Mucosa of gallbladder (tissue), 1 donor: ENCODE measurements around the gene FBXL17. TPM values are rescaled to one million over a fixed set of nuclear protein-coding genes. Genes with fewer than 3 reads are reported as not detected.

Source experiments
- DNase-seq: peaks from one replicate; pipeline ENCODE4 v3.0.0-alpha.2; 2020; ENCODE audit warnings: low spot score
- total RNA-seq: library from RNA; stranded (reverse); gene quantifications from one replicate; pipeline ENCODE4 v1.2.1, GENCODE V29; 2021
- donor health status: DM: no; HTN: no; CAD: no.

The FBXL17 gene
- total RNA-seq, 1 donor from 2014 or later = 22.7 TPM

DNA sequence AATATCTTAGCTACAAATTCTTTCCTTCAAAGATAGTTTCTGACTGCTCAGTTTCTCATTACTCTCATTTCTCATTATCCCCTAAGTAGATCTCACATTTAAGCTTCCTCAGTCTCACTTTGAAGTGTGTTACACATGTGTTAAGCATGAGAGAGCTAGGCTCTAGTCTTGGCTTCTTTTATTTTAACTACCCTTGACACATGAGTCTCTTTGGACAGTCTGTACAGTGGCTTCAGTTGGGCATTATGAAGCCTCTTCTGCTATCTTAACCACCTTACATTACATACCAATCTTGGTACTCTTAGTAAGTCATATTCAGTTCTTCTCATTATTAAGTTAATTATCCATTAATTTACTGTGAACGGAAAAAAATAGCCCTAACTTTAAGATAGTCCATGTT is 232.5 kb downstream of the FBXL17 start:
- no peak for DNase-seq

DNA sequence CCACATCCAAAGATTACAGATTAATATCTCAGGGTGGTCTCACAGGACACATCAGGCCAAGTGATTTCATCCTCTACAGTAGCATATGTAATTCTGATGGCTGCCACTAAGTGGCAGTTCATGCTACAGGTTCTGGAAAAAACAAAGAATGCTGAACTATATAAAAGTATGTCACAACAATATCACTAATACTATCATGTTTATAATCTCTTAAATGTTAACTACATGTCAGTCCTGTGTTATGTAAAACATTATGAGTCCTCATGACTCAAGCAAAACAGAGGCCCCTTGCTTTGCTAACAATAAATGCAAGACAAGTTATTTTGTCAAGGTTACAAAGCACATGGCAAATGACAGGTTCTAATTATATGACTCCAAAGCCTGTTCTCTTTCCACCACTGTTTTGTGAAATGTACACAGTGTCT is 233.2 kb downstream of the FBXL17 start:
- no peak for DNase-seq

DNA sequence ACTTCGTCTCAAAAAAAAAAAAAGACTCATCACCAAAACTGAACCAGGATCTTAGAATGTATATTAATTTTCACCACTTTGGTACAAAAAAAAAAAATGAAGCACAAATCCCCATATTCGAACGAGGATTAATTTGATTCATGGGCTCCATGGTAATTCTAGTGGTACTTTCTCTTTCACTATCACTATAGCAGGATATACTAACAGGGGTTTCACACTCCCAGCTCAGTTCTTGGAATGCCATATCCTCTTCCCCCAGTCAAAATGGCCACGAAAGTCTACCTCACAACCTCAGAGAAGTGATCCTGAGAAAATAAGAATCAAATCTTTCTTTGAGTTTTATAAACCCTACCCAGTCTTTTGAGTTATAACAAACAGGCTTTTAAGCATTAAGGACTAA is 235.7 kb downstream of the FBXL17 start:
- DNase-seq = no peak

DNA sequence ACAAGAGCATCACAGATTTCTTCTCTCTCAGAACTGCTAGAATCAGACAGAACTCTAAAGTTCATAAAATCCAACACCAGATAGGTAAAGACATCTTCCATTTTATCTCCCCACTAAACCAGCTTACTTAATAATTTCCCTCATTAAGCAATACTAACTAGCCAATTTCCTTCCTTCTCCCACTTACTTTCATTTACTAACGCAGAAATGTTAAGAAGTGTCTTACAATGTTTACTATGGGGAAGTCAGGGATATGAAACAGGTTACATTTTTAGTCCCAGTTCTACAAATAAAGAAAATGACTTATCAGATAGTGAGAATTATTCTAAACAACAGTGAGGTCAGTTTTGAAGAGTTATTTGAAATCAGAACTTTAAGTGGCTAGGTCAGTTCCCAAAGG is 236.5 kb downstream of the FBXL17 start:
- no peak for DNase-seq

DNA sequence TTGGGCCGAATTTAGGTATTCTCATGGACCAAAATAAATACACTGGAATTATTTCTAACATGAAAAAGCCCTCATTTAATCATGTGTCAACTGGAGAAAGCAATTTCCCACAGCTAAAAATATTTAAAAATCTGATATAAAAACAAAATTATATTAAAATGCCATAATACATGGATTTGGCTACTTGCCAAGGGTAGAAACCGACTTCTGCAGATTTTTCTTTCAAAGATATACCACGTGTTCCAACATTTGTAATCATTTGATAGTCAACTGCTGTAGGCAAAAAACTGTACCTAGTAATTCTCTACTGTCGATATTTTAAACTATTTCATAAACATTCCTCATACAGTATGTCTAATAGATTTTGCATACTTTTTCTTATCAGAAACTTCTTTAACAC is 237.6 kb downstream of the FBXL17 start:
- no peak for DNase-seq

DNA sequence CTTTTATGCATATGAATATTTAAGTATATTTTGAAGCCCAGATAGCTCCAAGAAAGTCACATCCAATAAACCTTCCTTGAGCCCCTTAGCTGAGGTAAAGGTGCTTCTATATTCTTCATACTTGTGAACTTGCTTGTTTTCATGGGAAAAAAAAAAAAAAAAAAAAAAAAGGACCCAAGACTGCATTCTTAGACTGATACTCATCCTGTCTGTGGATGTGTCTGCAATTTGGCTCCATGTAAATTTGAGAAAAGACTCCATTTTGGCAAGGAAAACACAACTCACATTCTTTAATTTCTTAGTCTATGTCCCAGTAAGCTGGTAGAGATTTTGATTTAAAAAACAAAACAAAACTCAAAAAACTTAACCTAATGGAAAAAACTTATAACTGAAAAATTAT is 238.3 kb downstream of the FBXL17 start:
- no peak for DNase-seq

DNA sequence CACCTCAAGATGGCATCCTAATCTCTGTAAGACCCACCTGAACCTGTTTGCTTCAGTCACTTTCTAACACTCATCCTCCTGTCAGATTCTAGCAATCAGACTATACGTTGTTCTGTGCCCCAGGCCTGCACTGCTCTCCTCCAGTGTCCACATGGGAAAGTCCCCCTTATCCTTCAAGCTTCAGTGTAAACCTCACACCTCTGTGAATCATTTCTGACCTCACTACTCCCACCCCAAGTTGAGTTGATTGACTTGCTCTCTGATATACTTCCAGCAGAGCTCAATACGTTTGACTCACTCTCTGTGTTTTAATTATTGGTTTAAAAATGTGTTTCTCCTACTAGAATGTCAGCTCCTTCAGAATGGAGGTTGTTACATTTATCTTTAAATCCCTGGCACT is 240.2 kb downstream of the FBXL17 start:
- DNase-seq = no peak

DNA sequence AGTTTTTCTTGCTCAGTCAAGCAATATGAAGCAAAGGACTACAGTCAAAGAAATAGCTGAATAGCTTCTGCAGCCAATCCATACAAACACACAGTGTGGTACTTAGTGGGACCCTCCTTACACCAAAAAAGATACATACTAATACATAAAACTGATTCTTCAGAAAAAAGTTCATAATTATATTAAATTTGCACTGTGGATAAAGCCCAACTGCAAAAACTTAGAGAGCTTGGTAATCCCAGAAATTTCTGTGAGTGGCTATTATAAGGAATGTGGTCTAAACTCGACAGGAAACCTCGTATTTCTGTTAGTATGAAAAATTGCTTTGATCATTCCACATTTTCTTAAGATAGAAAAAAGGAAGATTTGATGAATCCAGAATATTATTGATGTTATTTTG is 245.4 kb downstream of the FBXL17 start:
- DNase-seq = no peak

DNA sequence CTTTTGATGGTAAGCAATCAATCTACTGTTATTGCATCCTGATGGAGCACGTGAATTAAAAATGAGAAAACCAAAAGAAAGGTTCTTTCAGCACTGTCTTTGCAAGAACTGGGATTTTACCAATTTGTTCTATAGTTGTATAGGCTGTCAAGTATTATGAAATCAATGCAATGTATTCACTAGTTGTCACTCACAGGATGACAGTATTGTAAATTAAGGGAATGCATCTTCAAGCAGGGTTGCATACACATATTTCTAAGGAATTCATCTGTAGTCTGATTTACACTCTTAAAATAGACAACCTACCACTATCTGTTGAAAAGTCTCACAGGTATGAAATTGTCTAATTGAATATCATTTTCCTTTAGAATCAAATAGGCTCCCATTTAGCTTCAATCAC is 252.8 kb downstream of the FBXL17 start:
- no peak for DNase-seq

DNA sequence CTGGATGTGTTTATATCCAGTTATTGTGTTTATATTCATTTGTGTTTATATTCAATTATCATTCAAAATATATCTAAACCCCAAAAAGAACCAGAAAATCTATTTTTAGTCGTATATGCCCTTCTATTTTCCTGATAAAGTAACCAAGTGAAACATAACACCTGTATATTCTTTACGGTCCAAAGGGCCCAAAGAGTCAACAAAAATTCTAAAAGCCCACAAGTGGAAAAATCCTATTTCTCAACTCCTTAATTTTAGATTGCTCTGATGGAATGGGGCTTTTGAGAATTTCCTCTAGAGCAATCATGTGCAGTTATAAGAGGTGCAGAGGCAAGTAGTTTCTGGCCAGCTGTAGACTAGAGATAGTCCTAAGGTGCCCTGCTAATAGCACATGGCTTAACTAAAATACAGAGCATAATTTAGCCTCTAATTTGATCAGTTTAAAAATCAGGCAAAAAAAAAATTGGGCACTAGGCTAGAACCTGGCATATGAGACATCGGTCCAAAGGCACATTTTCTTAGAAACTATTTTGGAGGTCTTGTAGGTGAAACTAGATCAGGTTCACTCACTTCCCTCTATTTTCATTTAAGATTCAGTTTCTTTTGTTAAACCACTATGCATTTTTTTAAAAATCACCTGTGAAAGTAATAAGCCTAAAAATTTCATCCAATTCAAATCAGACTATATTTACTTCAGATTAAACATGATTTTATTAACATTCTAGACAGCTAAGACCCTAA is 256.0 kb downstream of the FBXL17 start:
- DNase-seq = no peak

DNA sequence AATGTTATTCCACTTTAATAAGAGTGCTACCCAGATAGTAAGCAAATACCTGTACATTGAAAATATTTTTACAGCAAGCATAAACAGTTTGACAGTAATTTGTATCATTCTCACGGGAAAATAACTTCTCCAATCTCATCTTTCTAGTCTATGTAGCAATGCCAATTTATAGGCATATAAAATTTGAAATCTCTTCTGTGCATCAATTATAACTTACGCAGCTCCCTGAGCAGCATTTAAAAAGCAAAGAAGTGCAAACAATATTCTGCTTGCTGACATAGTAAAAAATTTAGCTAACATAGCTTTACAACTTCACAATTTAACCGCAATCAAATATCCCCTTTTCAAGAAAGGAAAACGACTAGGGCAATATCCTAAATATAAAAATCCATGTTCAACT is 257.3 kb downstream of the FBXL17 start:
- DNase-seq = no peak

DNA sequence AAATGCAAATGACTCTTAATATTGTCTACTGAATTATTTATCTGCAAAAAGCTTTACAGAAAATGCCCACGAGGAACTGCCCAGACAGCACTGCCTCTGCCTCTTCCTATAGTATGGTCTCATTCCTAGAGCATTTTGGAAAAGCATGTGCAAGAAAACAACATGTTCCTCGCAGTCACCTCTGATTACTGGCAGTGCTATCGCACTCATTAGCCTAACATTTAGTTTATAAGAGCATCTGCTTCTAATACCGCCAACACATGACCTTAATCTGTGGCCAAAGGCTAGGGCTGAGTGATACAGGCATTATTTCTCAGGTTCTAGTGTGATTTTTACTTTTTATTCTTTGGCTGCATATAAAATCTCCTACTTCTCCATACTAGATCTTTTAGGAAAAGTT is 259.2 kb downstream of the FBXL17 start:
- no peak for DNase-seq

DNA sequence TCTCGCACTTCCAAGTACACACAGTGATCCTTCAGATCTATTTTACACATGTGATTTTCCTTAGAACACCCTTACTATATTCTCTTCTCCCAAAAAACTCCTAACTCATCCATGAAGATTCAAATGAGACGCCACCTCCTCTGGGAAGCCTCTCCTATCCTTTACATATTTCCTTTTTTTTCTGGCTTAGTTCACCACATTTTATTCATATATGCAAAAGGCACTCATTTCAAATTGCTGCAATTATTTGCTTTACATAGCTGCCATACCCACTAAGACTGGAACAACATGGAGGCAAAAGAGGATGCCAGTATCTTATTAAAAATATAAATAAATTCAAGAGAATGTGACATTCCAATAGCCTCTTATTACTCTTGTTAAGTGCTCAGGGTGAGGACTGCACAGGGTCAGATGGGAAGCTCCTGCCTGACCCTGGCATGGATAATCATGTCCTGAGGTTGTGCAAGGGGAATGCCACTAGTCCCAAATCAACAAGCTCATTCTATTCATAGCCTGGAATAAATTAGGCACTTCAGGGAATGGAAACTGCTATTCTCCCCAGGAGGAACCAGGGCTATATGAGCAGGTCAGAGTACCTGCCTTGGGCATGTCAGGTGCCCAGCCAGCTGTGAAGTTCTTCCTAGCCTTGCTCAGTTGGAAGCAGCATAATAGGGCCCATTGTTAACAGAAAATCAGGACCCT is 262.9 kb downstream of the FBXL17 start:
- no peak for DNase-seq

DNA sequence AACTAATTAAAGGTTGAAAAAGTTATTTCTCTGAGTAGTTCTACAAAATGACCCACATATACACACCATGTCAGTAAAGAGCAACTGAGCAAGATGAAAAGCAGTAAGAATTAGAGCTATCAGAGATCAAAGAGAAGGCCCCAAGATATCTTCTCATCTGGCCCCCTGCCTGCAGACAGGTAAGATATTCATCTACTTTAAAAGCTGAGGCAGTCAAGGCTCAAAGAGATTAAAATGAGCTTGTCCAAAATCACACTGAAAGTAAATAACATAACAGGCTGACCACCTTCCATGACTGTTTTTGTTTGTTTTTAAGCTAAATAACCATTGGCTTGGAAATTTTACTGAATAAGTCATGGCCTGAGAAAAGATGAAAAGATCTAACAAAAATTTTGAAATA is 266.2 kb downstream of the FBXL17 start:
- DNase-seq = no peak

DNA sequence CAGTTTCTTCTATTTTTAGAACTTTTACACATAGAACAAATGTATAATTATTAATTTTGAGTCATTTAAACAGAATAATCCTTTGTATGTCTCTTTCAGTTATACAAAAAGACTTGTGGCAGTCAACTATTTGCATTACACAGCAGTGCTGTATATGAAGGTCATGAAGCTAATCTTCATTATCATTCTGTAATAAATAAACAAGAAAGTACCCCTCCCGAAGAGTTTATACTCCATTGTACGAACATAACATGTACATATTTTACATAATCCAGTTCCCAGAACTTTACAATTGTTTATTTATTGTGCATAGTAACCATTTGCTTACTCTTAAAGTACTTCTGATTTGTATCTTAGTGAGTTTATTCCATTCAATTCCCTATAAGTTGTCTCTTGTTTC is 267.9 kb downstream of the FBXL17 start:
- DNase-seq = no peak

DNA sequence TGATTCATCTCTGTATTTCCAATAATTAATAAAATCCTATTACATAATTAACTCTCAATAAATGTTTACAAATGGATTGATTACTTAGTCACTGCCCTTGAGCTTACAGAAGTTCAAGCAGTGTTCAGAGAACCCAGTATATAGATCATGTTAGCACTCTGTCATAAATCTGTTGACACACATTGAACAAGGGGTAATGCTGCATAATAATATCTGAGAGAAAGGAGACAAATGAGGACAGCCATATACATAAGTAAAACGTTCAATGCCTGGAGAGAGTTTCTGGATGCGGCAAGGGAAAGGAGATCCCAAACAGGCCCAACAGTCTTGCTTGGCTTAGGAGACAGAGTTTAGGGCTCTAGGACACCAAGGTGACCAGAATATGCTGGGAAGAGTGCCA is 270.2 kb downstream of the FBXL17 start:
- DNase-seq = no peak

DNA sequence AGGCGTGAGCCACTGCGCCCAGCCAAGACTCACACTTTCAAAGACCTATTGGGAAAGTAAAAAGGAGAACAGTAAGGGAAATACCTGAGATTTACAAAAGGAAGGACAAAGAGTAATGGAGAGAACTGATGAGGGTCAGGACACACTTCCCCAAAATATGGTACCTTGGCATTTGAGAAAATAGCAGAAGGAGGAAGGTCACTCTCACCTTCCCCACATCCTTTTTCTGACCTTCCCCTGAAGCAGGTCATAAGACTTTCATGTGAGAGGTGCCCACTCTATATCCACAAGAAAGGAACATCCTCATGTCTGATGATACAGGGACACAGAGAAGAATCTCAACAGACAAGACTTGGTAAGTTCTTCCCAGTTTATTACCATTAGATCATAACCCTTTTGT is 272.8 kb downstream of the FBXL17 start:
- no peak for DNase-seq

DNA sequence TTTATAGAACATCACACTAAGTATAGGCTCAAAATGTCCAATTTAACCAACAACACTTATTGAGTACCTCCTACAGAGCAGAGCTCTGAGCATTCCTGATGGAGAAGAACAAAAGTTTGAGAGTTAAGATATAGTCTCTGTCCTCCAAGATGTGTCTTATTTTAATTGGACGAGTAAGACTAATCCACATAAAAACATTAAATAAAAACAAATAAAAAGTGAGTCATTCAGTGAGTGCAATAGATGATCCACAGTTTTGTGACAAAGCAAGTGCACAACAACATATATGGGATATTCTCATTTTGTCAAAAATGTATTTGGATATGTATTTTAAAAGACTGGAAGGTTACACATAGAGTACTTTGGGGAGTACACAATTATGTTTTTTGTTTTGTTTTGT is 277.4 kb downstream of the FBXL17 start:
- no peak for DNase-seq

DNA sequence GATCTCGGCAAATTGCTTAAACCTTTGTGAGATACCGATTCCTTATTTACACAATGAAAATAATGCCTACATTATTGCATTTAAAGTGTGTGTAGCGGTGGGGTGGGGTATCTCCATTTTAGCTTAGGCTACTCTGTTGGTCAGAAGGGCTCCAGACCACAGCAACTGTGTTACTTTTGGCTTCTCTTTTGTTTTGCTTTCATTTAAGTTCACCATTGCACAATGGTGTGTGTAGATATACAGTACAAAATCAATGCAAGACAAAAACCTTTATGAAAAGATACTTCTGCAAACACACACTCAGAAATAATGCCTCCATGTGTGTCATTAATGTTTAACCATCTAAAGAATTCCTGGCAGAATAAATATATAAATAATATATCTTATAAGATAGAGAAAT is 279.4 kb downstream of the FBXL17 start:
- no peak for DNase-seq

DNA sequence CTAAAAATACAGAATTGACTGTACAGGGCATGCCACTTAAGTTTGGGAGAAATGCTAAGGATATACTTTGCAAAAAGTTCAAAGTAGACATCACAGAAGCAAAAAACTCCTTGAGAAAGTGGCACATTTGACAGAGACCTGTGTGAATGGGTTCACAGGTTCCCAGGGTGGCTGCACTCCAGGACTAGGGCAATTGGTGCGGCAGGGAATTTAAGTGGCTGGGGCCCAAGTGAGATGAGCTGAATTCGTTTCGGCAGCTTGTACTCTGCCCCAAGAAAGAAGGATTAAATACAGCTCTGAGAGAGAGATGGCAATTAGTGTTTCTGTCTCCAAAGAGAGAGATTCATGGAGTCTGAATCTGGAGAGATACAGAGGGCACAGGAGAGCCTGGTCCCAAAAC is 280.1 kb downstream of the FBXL17 start:
- no peak for DNase-seq

DNA sequence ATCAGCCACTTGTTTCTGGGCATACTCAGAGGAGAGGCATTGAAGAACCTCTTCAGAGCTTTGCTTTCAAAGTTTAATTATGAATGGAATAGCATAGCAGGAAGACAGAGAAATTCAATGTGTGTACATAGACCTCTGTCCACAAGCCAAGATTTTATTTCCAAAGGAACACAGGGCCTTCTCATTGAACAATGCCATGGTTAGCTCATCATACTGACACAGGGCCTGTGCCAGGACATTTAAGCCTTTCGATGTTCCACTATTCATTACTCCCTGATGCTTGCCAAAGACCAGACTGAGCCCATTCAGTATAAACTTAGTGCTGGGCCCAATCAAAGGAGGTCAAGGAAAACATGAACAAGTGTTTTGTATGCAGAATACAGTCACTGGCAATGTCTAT is 280.8 kb downstream of the FBXL17 start:
- peak; percentile 38 for DNase-seq

DNA sequence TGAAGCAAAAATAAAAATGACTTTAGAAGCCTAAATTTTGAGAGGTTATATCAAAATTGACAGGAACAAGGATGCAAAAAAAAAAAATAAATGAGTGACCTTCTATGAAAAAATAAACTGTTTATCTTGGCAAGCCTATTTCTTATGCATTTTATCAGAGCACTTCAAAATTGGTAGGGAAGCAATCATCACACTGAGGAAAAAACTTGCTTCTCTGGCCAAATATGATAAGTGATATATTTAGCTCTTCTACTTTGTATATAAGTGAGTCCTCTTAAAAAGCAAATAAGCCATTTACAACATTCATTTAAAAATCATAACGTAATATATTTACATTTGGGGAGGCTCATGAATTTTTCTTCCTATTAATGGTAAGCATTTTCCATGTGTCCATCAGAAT is 287.1 kb downstream of the FBXL17 start:
- no peak for DNase-seq

DNA sequence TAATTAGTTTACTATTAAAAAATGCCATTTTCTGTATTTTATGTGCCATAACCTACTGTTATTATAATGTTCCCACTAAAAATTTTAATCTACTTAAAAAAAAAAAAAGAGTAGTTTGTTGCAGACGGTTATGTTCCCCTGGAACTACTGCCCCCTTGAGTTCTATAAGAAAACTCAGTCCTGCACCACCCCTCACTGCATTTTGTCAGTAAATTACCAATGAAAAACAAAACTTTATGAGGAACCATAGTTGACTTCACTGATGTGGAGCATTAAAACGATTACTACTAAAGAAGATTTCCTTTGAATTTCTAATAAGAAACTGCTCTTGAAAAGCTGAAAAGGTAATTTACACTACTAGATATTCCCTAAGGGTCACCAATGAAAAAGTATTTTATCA is 288.7 kb downstream of the FBXL17 start:
- DNase-seq = no peak

DNA sequence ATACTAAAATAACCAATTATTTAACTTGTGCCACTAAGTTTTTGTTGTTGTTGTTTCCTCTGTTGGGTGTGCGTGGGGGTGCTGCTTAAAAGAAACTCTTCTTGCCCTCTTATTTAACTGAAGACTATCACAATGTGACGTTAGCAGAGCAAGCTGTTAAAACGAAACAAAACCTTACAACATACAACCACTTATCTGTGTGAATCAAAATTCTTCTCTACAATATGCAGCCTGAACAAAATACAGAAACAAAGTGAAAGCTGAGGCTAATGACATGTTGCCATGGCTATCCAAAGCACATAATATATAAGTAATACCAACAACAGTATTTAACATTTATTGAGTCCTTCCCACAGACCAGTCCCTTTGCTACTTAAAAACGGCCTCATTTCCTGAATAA is 291.0 kb downstream of the FBXL17 start:
- DNase-seq = no peak
